ENCODE results near the gene BAG2.

BAG2 gene

DNA sequence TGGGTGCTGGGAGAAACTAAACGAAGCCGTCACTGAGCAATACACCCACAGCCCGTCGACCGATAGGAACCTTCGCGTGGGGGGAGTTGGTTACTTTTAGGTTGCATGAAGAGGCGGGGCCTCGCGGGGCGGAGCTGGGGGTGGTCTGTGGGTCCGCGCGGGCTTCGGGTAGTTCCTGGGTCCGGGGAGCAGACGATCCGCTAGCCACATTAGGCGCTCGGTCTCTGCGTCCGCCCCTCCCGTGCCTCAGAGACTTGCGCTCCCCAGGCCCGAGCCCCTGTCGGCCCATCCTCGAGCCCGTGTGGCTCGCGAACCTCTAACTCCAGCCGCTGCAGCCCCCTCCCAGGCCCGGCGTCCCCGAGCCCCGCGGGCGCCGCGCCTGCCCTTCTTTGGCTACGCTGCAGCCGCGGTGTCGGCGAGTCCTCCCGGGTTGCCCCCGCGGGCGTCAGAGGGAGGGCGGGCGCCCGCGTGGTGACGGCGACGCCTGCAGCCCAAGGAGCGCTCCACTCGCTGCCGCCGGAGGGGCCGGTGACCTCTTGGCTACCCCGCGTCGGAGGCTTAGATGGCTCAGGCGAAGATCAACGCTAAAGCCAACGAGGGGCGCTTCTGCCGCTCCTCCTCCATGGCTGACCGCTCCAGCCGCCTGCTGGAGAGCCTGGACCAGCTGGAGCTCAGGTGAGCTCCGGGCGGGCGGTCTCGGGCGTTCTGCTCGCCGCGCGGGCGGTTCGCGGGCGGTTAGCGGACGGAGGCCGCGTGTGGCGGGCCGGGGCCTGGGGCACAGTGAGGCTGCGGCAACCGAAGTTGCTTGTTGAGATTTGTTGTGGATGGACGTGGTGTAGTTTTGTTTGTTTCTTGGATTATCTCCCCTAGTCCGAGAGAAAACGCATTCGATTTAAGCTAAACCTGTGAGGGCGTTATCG, at the start of gene BAG2:
Gene BAG2, plus strand, starts transcription at position 191 of the 920 bp plus-strand sequence. Its CDS starts 372 bp downstream, at position 563.
- peak; percentile 90 for DNase-seq (ENCODE audit: low spot score)

- no peak for DNase-seq (ENCODE audit: low spot score)
Measured at GRCh38 chr6:57123111-57123510, 49.0 kb upstream of the BAG2 start.

DNA sequence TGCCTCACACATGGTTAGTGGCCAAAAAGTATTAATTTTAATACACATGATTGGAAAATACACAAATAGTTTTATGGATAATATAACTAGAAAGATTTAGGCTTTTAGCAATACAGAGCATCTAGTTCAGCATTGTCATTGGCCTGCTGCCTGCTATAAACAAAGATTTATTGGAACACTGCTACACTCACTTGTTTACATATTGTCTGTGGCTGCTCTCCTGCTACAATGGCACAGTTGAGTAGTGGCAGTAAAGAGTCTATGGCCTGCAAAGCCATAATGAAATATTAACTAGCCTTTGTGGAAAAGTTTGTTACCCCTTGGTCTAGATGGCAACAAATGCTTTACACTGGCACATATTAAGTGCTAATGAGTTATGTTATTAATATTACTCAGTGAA, 44.4 kb upstream of the BAG2 start:
- no peak for DNase-seq (ENCODE audit: low spot score)

DNA sequence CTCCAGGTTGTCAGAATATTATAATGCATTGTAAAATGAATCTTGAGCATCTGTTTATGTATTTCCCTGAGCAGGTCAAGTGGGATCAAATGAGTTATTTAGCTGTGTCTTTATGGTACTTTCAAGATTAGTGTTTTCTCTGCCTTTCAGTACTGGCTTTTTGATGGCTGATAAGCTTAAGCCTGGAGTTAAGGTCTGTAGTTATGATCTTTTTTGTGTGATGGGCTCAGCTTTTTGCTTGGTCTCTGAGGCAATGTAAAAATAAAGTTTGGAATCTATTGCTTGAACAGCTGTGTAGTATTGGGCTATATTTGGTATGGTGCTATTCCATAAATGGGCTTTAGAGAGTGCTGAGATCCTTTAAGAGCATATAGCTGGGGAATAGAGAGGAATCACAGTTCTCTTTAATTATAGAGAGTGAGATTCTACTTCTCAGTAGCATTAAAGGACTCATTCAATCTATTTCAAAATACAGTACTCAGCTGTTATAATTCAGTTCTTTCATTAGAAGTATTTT, 41.4 kb upstream of the BAG2 start:
- no peak for DNase-seq (ENCODE audit: low spot score)

DNA sequence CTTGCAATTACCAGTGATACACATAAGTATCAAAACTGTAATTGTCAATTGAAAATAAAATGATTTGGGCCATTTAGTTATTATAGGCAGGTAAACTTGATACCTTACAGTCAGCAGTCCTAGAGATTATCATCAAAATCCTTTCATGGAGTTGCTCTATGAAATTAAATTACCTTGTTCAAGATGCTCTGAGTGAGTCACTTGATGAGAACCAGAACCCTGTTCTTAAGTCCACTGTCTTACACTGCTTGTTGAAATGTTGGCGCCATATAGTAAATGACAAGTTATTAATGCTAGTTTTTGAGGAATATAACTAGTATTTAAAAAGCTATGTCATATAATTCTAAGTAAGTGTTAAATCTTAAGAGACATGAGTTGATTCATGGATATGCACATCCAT, 37.2 kb upstream of the BAG2 start:
- no peak for DNase-seq (ENCODE audit: low spot score)

DNA sequence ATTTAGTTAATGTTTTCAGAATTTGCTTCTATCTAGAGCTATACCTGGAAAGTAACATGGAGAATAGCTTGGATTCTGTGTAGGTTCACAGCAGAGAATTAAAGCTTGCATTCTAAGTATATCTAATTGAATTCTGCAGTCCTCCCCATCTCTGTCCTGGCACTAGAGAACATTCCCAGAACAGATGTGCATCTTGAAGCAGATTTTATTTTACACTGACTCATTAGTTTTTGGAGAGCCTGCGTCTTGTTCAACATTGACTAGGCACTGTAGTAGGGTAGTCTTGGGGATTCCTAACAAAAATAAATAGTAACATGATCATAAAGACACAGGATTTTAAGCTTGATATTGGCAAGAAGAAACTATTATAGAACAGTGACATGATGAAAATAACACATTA, 36.2 kb upstream of the BAG2 start:
- no peak for DNase-seq (ENCODE audit: low spot score)

DNA sequence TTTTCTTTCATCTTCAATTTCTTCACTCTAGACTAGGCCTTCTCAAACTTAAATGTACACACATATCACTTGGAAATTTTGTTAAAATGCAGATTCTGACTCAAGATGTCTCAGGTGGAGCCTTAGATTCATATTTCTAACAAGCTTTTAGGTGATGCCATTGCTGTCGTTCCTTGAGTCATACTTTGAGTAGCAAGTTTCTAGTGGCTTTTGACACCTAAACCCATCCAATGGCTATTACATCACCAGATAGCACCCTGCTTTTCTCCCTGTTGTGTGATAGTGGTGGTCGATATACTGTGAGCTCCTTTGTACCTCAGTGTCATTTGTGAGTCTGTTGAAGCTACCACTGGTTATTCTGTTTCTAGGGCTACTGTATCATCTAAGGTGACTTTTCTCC, 34.8 kb upstream of the BAG2 start:
- no peak for DNase-seq (ENCODE audit: low spot score)

- no peak for DNase-seq (ENCODE audit: low spot score)
Measured at GRCh38 chr6:57138026-57138425, 34.1 kb upstream of the BAG2 start.

GRCh38 chr6:57141451-57142177, 30.5 kb upstream of the BAG2 start:
- no peak for DNase-seq (ENCODE audit: low spot score)

- DNase-seq (ENCODE audit: low spot score): no peak
Measured at GRCh38 chr6:57142178-57142525, 30.0 kb upstream of the BAG2 start.

GRCh38 chr6:57143690-57144089, 28.4 kb upstream of the BAG2 start:
- DNase-seq (ENCODE audit: low spot score): no peak

DNA sequence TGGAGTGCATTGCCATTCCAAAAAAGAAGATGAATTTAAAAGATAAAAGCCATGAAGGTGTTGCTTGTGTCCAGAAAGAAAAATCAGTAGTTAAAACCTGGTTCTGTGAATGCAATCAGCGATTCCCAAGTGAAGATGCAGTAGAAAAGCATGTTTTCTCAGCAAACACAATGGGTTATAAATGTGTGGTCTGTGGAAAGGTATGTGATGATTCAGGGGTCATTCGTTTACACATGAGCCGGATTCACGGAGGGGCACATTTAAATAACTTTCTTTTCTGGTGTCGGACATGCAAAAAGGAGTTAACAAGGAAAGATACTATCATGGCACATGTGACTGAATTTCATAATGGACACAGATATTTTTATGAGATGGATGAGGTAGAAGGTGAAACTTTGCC, 24.7 kb upstream of the BAG2 start:
- no peak for DNase-seq (ENCODE audit: low spot score)

- DNase-seq (ENCODE audit: low spot score): no peak
Measured at GRCh38 chr6:57147955-57148858, 23.9 kb upstream of the BAG2 start.

DNA sequence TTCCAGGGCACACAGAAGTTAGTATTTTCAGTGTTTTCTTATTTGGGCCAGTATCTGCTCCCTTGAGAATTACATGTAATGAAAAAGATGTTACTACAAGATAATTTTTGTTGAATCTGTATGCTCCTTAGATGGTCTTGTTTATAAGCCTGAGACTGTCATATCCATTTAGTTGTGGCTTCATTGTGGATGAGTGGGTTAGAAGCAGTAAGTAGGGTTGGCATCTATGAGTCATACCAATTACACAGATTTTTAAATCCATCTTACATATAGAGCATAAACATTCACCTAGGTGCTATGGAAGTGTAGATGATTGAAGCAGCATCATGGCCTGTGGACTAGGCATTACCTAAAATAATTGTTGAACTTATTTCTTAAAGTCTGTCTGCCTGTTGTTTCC, 13.5 kb upstream of the BAG2 start:
- no peak for DNase-seq (ENCODE audit: low spot score)

DNA sequence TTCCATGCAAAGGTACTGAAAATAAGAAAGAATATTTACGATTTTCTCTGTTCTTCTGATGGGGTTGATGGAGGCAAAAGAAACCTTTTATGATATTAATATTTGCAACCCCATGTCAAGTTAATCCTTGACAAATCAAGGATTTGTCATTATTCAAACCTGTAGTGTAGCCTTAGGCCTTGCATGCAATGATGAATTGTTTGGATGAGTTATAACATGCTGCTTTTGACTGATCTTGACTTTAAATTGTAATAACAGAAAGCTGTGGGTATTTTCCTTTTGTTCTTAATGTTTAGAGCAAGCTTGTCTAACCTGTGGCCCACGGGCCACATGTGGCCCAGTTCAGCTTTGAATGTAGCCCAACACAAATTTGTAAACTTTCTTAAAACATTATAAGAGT, 13.0 kb upstream of the BAG2 start:
- DNase-seq (ENCODE audit: low spot score): no peak

DNA sequence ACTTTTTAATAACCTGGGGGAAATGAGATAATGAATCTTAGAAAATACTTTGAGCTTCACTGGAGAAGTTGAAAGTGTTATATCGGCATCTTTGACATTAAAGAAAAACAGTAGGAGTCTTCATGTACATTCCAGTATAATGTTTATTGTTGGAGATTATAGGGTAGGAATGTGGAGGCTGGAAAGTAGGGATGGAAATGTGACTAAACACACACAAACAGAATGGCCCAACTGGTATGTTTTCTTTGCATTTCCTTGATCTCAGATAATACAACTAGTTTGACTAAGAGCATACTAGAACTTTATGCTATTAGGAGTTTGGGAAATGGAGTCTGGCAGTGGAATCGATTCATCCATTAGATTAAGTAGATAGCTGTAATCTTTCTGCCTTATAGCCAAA, 10.1 kb upstream of the BAG2 start:
- DNase-seq (ENCODE audit: low spot score): no peak

DNA sequence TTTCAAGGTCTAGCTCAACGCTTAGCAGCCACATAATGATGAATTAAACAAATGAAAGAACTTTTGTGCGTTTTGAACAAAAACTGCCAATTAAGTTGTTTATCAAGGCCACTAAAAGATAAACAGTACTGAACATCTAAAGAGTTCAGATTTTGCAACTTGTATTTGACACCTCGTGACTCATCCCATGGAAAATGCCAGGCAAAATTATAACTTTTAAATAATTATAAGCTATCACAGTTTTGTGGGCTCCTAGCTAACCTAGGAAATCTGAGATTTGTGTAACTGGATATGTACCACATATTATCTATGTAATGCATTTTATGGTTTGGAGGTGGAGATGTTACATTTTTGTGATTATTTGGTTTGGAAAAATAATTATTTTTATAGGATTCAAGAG, 9.6 kb upstream of the BAG2 start:
- DNase-seq (ENCODE audit: low spot score): no peak

DNA sequence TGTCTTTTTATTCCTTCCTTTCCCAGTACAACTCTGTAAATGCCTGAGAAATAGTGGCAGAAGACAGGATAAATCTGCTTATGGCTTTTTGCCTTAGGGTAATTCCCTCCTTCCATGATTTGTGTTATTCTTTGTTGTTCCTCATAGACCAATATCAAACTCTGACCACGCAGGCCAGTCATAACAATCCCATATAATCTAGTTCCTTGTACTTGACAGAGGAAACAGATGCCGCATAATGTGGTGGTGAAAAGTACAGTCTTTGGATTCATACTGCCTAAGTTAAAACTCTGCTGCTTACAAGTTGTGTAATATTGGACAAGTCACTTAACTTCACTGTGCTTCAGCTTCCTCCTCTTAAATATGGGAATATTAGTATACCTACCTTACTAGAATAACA, 8.2 kb upstream of the BAG2 start:
- no peak for DNase-seq (ENCODE audit: low spot score)

GRCh38 chr6:57165080-57165479, 7.0 kb upstream of the BAG2 start:
- no peak for DNase-seq (ENCODE audit: low spot score)

DNA sequence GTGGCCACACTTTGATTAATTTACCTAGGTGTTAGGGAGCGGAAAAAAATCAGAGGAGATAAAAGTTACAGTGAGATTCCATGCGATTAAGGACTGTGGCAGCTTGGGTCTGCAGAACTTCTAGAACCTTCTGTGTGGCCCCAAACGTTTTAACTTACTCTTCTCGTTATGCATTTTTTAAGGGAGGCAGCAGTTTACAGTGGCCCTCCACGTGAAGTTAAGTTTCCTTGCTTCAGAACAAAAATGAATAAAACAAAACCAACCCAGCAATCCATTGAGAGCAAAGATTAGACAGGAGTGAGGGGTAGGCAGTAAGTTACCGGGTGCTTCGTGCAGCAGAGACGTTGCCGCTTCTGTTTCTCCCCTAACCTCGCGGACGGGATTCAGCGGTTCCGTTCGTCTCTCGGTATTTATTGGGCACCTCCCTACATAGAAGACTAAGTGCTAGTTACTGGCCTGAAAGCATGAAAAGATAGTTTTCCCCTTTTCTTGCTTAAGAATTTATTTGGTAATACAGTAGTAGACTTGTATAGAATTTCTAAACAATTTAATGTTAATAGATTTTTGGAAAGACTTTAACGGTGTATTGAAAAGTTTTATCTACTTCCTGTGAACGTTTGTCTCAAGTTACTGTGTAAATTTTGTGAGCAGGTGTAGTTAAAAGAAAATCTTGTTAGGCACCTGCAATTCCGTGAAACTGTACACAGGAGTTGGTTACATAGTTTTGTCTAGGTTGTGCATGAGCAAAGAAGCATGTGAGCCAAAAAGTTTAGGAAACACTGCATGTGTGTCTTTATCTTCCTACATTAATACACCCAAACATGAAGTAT, 1.1 kb downstream of the BAG2 start:
- no peak for DNase-seq (ENCODE audit: low spot score)

GRCh38 chr6:57173886-57174510, 1.9 kb downstream of the BAG2 start:
- DNase-seq (ENCODE audit: low spot score): no peak
